Measurements from ENCODE around the gene GSTA3. TPM values are rescaled to one million over a fixed set of nuclear protein-coding genes. Genes with fewer than 3 reads are reported as not detected.

The GSTA3 gene
- total and polyA plus RNA-seq, 2 of the 13 experiments (the other 11 are each of a cell fraction or from before 2014, with no cell fraction given) = not detected

GRCh38 chr6:52904562-52905279 is 4.8 kb downstream of the GSTA3 start (continued):
- TF ChIP-seq HMGA1 (CRISPR knock-in tag; conservative IDR thresholded peaks at IDR 0.05) = no peak
- TF ChIP-seq KDM2A (CRISPR knock-in tag; IDR thresholded peaks at IDR 0.05; ENCODE audit: borderline replicate concordance, low read depth) = 0 out of 2 replicates have a peak, but pooled peaks have one; percentile 22
- TF ChIP-seq BCL6 (CRISPR knock-in tag; IDR thresholded peaks at IDR 0.05) = no peak
- TF ChIP-seq ZNF614 (CRISPR knock-in tag; IDR thresholded peaks at IDR 0.05; ENCODE audit: borderline replicate concordance) = peak; percentile 24; the same call in 1 of the 2 replicates
- peak; percentile 44 for TF ChIP-seq SMC3 (IDR thresholded peaks at IDR 0.05; ENCODE audit: low read length)
- 0 out of 2 replicates have a peak, but pooled peaks have one; percentile 29 for TF ChIP-seq ELF1 (CRISPR knock-in tag; IDR thresholded peaks at IDR 0.05)
- no peak for TF ChIP-seq NKX3-1 (CRISPR knock-in tag; IDR thresholded peaks at IDR 0.05)
- TF ChIP-seq ARID5B (CRISPR knock-in tag; IDR thresholded peaks at IDR 0.05) = 0 out of 2 replicates have a peak, but pooled peaks have one; percentile 20
- no peak for TF ChIP-seq GABPA (IDR thresholded peaks at IDR 0.05; ENCODE audit: low read depth, low read length)
- no peak for TF ChIP-seq GABPA (CRISPR knock-in tag; IDR thresholded peaks at IDR 0.05; ENCODE audit: low read depth)
- TF ChIP-seq ZNF362 (CRISPR knock-in tag; IDR thresholded peaks at IDR 0.05; ENCODE audit: borderline replicate concordance) = 0 out of 2 replicates have a peak, but pooled peaks have one; percentile 20
- TF ChIP-seq EZH2 (conservative IDR thresholded peaks at IDR 0.05; ENCODE audit: low read depth, low read length) = no peak
- 0 out of 4 replicates have a peak, but pooled peaks of 1 of the 2 experiments have one; percentile 23 for TF ChIP-seq HMGXB4 (CRISPR knock-in tag; IDR thresholded peaks at IDR 0.05; ENCODE audit: borderline replicate concordance in 1 of 2, low read depth in 1 of 2)
- TF ChIP-seq REPIN1 (CRISPR knock-in tag; IDR thresholded peaks at IDR 0.05; ENCODE audit: borderline replicate concordance, low read depth) = no peak
- TF ChIP-seq NFKB2 (CRISPR knock-in tag; IDR thresholded peaks at IDR 0.05; ENCODE audit: borderline replicate concordance) = no peak
- no peak for TF ChIP-seq U2AF2 (IDR thresholded peaks at IDR 0.05; ENCODE audit: low read depth, low read length)
- no peak for TF ChIP-seq CBX1 (IDR thresholded peaks at IDR 0.05; ENCODE audit: low read depth)
- no peak for TF ChIP-seq BORCS8-MEF2B (CRISPR knock-in tag; IDR thresholded peaks at IDR 0.05)
- no peak for TF ChIP-seq RARA (CRISPR knock-in tag; IDR thresholded peaks at IDR 0.05)
- TF ChIP-seq BHLHE40 (IDR thresholded peaks at IDR 0.05; ENCODE audit: low read length) = no peak

All from HepG2 (cell line).